Tibial artery (tissue), 4 donors: ENCODE data around the gene PLAGL2.
A peak's percentile ranks its signal among the peaks of the same experiment; 100 is the strongest.

Experiments
- DNase-seq, 2 donors: peaks; one replicate each; pipeline ENCODE4 v3.0.0-alpha.2; 2019
- H3K27ac ChIP-seq, 2 donors: fragments of 200-600 bp; sonication (generic) in 1 of 2; 1 replicate in 1 of 2; 2 replicates in 1 of 2; pipeline ENCODE4 v1.5.1; 2018 to 2019; ENCODE audit warnings: mild to moderate bottlenecking in 1 of 2
- H3K27me3 ChIP-seq, 2 donors: fragments of 200-600 bp; sonication (generic) in 1 of 2; one replicate each; pipeline versions ENCODE4 v1.5.1 to v1.6.0; 2016 to 2019
- H3K36me3 ChIP-seq, 3 donors: fragments of 200-600 bp; sonication (generic) in 2 of 3; one replicate each; pipeline ENCODE4 v1.5.1; 2016 to 2019; ENCODE audit warnings: mild to moderate bottlenecking in 2 of 3
- H3K4me1 ChIP-seq, 4 donors: fragments of 200-600 bp; sonication (generic) in 2 of 4; 1 replicate in 3 of 4; 2 replicates in 1 of 4; pipeline ENCODE4 v1.5.1; 2016 to 2019
- H3K4me3 ChIP-seq, 2 donors: fragments of 200-600 bp; sonication (generic) in 1 of 2; 1 replicate in 1 of 2; 2 replicates in 1 of 2; pipeline ENCODE4 v1.5.1; 2018 to 2019; ENCODE audit warnings: mild to moderate bottlenecking in 2 of 2
- H3K9me3 ChIP-seq, 3 donors: fragments of 200-600 bp; sonication (generic) in 1 of 3; one replicate each; pipeline ENCODE4 v1.5.1; 2016 to 2019
- intact Hi-C: fragments of 100-400 bp; cut with DNase I; formaldehyde crosslinking; loops from one replicate; pipeline ENCODE4 v1.15.0; 2023; ENCODE audit warnings: low total_unique reads
- TF ChIP-seq, protein P1 (sequence below), 2 experiments: fragments of 200-600 bp in 1 of 2; fragments of 450-650 bp in 1 of 2; IDR thresholded peaks; one replicate each; pipeline ENCODE4 v1.5.1; 2017 to 2019; ENCODE audit warnings: antibody characterized with exemption in 2 of 2, mild to moderate bottlenecking in 1 of 2, moderate library complexity in 1 of 2

The PLAGL2 gene

GRCh38 chr20:32144898-32145662, 62.5 kb downstream of the PLAGL2 start:
- Histone ChIP-seq H3K4me3 (no peak overlapping the region), H3K9me3 (no peaks in the 10 kb centered on the region), H3K36me3 (peaks cover 83 to 97% (median 90%) of the 10 kb centered on the region in 3 donors), H3K27me3 (no peaks in the 10 kb centered on the region), H3K4me1 (no peaks in the 10 kb centered on the region), H3K27ac (no peak overlapping the region)
- intact Hi-C loops = no loop called here
- TF ChIP-seq, protein P1, sequence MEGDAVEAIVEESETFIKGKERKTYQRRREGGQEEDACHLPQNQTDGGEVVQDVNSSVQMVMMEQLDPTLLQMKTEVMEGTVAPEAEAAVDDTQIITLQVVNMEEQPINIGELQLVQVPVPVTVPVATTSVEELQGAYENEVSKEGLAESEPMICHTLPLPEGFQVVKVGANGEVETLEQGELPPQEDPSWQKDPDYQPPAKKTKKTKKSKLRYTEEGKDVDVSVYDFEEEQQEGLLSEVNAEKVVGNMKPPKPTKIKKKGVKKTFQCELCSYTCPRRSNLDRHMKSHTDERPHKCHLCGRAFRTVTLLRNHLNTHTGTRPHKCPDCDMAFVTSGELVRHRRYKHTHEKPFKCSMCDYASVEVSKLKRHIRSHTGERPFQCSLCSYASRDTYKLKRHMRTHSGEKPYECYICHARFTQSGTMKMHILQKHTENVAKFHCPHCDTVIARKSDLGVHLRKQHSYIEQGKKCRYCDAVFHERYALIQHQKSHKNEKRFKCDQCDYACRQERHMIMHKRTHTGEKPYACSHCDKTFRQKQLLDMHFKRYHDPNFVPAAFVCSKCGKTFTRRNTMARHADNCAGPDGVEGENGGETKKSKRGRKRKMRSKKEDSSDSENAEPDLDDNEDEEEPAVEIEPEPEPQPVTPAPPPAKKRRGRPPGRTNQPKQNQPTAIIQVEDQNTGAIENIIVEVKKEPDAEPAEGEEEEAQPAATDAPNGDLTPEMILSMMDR (IDR thresholded peaks at IDR 0.05) = no peak
- DNase-seq = no peak

DNA sequence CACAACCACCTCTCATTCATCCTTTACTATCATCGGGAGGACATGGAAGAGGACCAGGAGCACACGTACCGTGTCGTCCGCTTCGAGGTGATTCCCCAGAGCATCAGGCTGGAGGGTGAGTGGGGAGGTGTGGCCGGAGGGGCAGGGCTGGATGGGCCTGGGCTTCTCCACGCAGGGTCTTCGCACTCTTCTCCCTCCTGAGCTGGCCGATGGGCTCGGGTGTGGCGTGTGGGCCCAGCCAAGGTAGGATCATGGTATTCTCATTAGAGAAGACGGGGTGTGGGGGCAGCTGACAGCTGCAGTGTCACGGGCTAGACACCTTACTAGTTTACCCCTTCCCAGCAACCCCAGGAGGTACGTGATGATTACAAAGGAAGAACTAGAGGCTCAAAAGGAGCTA, 64.6 kb downstream of the PLAGL2 start:
- TF ChIP-seq, protein P1 (IDR thresholded peaks at IDR 0.05) = no peak
- intact Hi-C loops = no loop called here
- H3K9me3 ChIP-seq = no peaks in the 10 kb centered on the region
- no peaks in the 10 kb centered on the region for H3K4me1 ChIP-seq
- H3K36me3 ChIP-seq = peaks cover 90 to 98% (median 94%) of the 10 kb centered on the region in 3 donors
- peak in 1 of 2 donors; percentile 7 for DNase-seq
- H3K27ac ChIP-seq = no peak overlapping the region
- H3K4me3 ChIP-seq = no peak overlapping the region
- no peaks in the 10 kb centered on the region for H3K27me3 ChIP-seq
